ENCODE data around the gene CHRNA1. TPM values are rescaled to one million over a fixed set of nuclear protein-coding genes. Genes with fewer than 3 reads are reported as not detected.

The CHRNA1 gene
- total RNA-seq, 2 donors from 2014 or later, result not detected

GRCh38 chr2:174805803-174806202 lies 41.5 kb upstream of the CHRNA1 start:
- Histone ChIP-seq H3K9me3 (ENCODE audit: control insufficient read depth, low read length) (no peaks in the 10 kb centered on the region), H3K36me3 (ENCODE audit: control insufficient read depth, insufficient read depth, low read length) (peaks cover 14% of the 10 kb centered on the region), H3K27me3 (ENCODE audit: control insufficient read depth, insufficient read depth, low read length, poor library complexity, severe bottlenecking) (no peaks in the 10 kb centered on the region), H3K4me1 (ENCODE audit: control insufficient read depth, insufficient read depth, low read length) (no peaks in the 10 kb centered on the region), H3K4me3 (ENCODE audit: low read length) (no peak overlapping the region), H3K9ac (ENCODE audit: extremely low read depth, low read length, poor library complexity, severe bottlenecking) (no peak overlapping the region), H3K27ac (ENCODE audit: low read depth, low read length) (no peak overlapping the region)
- H3K4me1 Mint-ChIP-seq, result no peaks in the 10 kb centered on the region
- no peak for TF ChIP-seq CTCF (conservative IDR thresholded peaks at IDR 0.05)
- WGBS, 2 experiments (ENCODE audit: insufficient coverage in 1 of 2, insufficient read length in 1 of 2), result 89% methylated on average over 1 of the region's 1 CpG; no CpG with 5 or more reads in 1 of the 2 experiments
- peaks cover 16% of the 10 kb centered on the region for H3K36me3 Mint-ChIP-seq (ENCODE audit: low read depth)
- no peaks in the 10 kb centered on the region for H3K27me3 Mint-ChIP-seq (ENCODE audit: insufficient read depth)
- no peak overlapping the region for H3K27ac Mint-ChIP-seq
- H3K4me3 Mint-ChIP-seq, result no peak overlapping the region
- no peak for DNase-seq
- H3K9me3 Mint-ChIP-seq, result no peaks in the 10 kb centered on the region

DNA sequence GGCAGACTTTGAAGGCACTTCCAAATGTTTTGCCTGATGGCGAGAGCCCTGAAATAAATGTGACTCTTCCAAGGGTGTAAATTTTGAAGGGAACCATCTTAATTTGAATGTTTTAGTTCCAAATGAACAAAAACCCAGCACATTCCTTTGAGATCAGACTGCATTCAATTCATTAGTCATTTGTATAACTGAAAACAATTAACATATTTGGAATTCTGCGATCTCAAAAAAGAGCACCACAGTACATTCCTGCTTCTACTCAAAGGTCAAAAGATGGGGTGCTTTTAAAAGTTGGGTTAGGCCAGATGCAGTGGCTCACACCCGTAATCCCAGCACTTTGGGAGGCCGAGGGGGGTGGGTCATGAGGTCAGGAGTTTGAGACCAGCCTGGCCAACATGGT lies 38.2 kb upstream of the CHRNA1 start:
- Mint-ChIP-seq H3K4me1 (no peaks in the 10 kb centered on the region), H3K36me3 (ENCODE audit: low read depth) (peaks cover 20% of the 10 kb centered on the region), H3K27me3 (ENCODE audit: insufficient read depth) (no peaks in the 10 kb centered on the region), H3K4me3 (no peak overlapping the region), H3K27ac (no peak overlapping the region), H3K9me3 (no peaks in the 10 kb centered on the region)
- H3K27ac ChIP-seq (ENCODE audit: low read depth, low read length), result no peak overlapping the region
- H3K4me1 ChIP-seq (ENCODE audit: control insufficient read depth, insufficient read depth, low read length), result no peaks in the 10 kb centered on the region
- 91 to 92% methylated on average over 2 to 4 of the region's 4 CpGs for WGBS, 2 experiments (ENCODE audit: insufficient coverage in 1 of 2, insufficient read length in 1 of 2)
- no peak overlapping the region for H3K9ac ChIP-seq (ENCODE audit: extremely low read depth, low read length, poor library complexity, severe bottlenecking)
- TF ChIP-seq CTCF (conservative IDR thresholded peaks at IDR 0.05), result no peak
- no peaks in the 10 kb centered on the region for H3K27me3 ChIP-seq (ENCODE audit: control insufficient read depth, insufficient read depth, low read length, poor library complexity, severe bottlenecking)
- H3K4me3 ChIP-seq (ENCODE audit: low read length), result no peak overlapping the region
- no peaks in the 10 kb centered on the region for H3K9me3 ChIP-seq (ENCODE audit: control insufficient read depth, low read length)
- no peak for DNase-seq
- peaks cover 11% of the 10 kb centered on the region for H3K36me3 ChIP-seq (ENCODE audit: control insufficient read depth, insufficient read depth, low read length)

DNA sequence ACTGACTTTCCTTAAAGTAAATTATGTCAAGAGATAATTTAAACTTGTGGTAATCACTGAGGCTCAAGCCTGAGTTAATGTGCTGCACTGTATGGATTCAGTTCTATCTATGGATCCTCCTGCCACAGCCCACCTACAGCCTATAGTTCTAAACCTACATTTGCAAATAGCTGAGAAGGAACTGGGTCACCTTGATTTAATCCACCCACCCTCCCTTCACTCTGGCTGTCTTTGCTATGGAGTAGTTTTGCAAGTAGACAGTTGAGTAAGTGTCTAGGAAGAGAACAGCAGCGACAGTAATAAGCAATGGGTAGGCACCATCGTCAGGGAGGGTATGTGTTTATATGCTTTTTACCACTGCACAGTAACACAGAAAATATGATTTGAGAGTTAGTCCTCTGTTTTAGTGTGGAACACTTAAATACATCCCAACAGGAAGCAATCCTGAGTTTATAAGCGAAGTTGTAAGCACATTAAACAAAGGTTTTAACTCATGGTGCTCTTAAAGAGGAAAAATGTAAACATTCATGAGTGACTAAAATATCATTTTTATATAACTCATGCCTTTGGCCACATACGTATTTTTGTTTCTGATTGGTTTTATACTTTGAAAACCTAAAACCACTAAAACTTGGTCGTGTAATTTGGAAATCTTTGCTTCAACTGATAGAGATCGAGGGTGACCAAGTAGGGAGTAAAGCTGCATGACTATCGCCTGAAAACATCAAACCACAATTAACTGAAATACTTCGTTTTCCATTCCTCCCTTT lies 36.3 kb upstream of the CHRNA1 start:
- Histone ChIP-seq H3K27me3 (ENCODE audit: control insufficient read depth, insufficient read depth, low read length, poor library complexity, severe bottlenecking) (no peaks in the 10 kb centered on the region), H3K27ac (ENCODE audit: low read depth, low read length) (no peak overlapping the region), H3K9ac (ENCODE audit: extremely low read depth, low read length, poor library complexity, severe bottlenecking) (no peak overlapping the region), H3K4me1 (ENCODE audit: control insufficient read depth, insufficient read depth, low read length) (peaks cover 4% of the 10 kb centered on the region), H3K9me3 (ENCODE audit: control insufficient read depth, low read length) (no peaks in the 10 kb centered on the region), H3K4me3 (ENCODE audit: low read length) (no peak overlapping the region), H3K36me3 (ENCODE audit: control insufficient read depth, insufficient read depth, low read length) (peaks cover 11% of the 10 kb centered on the region)
- Mint-ChIP-seq H3K36me3 (ENCODE audit: low read depth) (peaks cover 16% of the 10 kb centered on the region), H3K4me1 (peaks cover 13% of the 10 kb centered on the region), H3K9me3 (no peaks in the 10 kb centered on the region), H3K27ac (no peak overlapping the region), H3K4me3 (no peak overlapping the region), H3K27me3 (ENCODE audit: insufficient read depth) (no peaks in the 10 kb centered on the region)
- WGBS, 2 experiments (ENCODE audit: insufficient coverage in 1 of 2, insufficient read length in 1 of 2), result 92 to 93% methylated on average over 6 to 8 of the region's 8 CpGs
- DNase-seq, result no peak
- no peak for TF ChIP-seq CTCF (conservative IDR thresholded peaks at IDR 0.05)
